IMR-90 (cell line): ENCODE measurements around the gene FRMD5.

ENCODE experiments used
- BHLHE40 ChIP-seq: fragments of 150-350 bp; IDR thresholded peaks from 2 replicates; pipeline ENCODE4 v1.6.1; 2016; ENCODE audit warnings: mild to moderate bottlenecking, low read depth, low read length
- CEBPB ChIP-seq: IDR thresholded peaks from 2 replicates; pipeline ENCODE4 v1.6.1; 2012; ENCODE audit warnings: low read depth, low read length, improper control_type of control experiment
- MXI1 ChIP-seq: IDR thresholded peaks from 2 replicates; pipeline ENCODE4 v1.6.1; 2012; ENCODE audit warnings: low read depth, mild to moderate bottlenecking, low read length, moderate library complexity, borderline replicate concordance
- NFE2L2 ChIP-seq: fragments of 150-350 bp; IDR thresholded peaks from 2 replicates; pipeline ENCODE4 v1.6.1; 2016; ENCODE audit warnings: low read depth, mild to moderate bottlenecking, low read length
- POLR2A ChIP-seq: IDR thresholded peaks from 2 replicates; pipeline ENCODE4 v1.6.1; 2012; ENCODE audit warnings: mild to moderate bottlenecking, low read depth, low read length
- RAD21 ChIP-seq: IDR thresholded peaks from 2 replicates; pipeline ENCODE4 v1.6.1; 2012; ENCODE audit warnings: low read length, improper control_type of control experiment
- TF ChIP-seq, protein P1 (sequence below): conservative IDR thresholded peaks from 2 replicates; pipeline ENCODE4 v1.5.1; 2012; ENCODE audit warnings: mild to moderate bottlenecking, low read depth, low read length, improper control_type of control experiment
- TF ChIP-seq, protein P2 (sequence below): fragments of 150-350 bp; IDR thresholded peaks from 2 replicates; pipeline ENCODE4 v1.6.1; 2016; ENCODE audit warnings: low read depth, mild to moderate bottlenecking, low read length, moderate library complexity, borderline replicate concordance
- TF ChIP-seq, protein P3 (sequence below): fragments of 150-350 bp; IDR thresholded peaks from 2 replicates; pipeline ENCODE4 v1.6.1; 2017; ENCODE audit warnings: mild to moderate bottlenecking, antibody characterized with exemption, low read length, low read depth

DNA sequence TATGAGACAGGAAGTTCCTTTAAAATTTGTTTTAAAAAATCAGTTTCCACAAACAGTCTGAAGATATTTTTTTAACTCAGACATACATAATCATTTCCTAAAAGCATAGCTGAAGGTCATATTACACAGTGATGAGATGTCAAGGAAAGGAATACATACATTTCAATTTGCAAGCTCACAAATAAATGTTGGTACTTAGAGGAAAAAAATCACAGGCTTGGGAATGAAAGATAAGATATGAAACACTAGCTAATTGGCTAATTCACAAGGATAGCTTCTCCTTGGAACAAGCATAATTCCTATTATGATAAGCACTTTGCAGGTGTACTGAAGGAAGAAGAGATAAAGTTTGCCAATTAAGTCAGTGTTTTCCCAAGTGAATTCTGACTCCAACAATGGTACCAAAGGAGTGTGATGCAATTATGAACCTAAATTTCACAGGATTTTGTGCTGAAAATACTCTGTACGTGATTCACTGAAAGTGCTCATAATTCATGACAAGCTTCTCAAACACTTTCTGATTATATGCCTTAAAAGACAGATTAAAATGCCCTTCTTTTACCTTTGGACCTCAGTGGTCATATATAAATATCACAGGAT is 112.4 kb downstream of the FRMD5 start:
- TF ChIP-seq, protein P1, sequence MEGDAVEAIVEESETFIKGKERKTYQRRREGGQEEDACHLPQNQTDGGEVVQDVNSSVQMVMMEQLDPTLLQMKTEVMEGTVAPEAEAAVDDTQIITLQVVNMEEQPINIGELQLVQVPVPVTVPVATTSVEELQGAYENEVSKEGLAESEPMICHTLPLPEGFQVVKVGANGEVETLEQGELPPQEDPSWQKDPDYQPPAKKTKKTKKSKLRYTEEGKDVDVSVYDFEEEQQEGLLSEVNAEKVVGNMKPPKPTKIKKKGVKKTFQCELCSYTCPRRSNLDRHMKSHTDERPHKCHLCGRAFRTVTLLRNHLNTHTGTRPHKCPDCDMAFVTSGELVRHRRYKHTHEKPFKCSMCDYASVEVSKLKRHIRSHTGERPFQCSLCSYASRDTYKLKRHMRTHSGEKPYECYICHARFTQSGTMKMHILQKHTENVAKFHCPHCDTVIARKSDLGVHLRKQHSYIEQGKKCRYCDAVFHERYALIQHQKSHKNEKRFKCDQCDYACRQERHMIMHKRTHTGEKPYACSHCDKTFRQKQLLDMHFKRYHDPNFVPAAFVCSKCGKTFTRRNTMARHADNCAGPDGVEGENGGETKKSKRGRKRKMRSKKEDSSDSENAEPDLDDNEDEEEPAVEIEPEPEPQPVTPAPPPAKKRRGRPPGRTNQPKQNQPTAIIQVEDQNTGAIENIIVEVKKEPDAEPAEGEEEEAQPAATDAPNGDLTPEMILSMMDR = no peak
- no peak for TF ChIP-seq BHLHE40
- TF ChIP-seq, protein P2, sequence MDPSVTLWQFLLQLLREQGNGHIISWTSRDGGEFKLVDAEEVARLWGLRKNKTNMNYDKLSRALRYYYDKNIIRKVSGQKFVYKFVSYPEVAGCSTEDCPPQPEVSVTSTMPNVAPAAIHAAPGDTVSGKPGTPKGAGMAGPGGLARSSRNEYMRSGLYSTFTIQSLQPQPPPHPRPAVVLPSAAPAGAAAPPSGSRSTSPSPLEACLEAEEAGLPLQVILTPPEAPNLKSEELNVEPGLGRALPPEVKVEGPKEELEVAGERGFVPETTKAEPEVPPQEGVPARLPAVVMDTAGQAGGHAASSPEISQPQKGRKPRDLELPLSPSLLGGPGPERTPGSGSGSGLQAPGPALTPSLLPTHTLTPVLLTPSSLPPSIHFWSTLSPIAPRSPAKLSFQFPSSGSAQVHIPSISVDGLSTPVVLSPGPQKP = no peak
- TF ChIP-seq, protein P3, sequence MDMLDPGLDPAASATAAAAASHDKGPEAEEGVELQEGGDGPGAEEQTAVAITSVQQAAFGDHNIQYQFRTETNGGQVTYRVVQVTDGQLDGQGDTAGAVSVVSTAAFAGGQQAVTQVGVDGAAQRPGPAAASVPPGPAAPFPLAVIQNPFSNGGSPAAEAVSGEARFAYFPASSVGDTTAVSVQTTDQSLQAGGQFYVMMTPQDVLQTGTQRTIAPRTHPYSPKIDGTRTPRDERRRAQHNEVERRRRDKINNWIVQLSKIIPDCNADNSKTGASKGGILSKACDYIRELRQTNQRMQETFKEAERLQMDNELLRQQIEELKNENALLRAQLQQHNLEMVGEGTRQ = no peak
- TF ChIP-seq RAD21 = no peak
- no peak for TF ChIP-seq NFE2L2
- peak; percentile 82 for TF ChIP-seq CEBPB
- TF ChIP-seq POLR2A = no peak
- TF ChIP-seq MXI1 = no peak
